Osteoblast (primary cell): ENCODE data around the gene EFS. TPM values are rescaled to one million over a fixed set of nuclear protein-coding genes. Genes with fewer than 3 reads are reported as not detected.

ENCODE experiments used
- DNase-seq: peaks from one replicate; pipeline ENCODE4 v3.0.0; 2011; ENCODE audit warnings: low spot score, mixed read lengths; ENCODE audit not compliant: insufficient read length; ENCODE audit errors: missing footprints
- H2AFZ ChIP-seq: 2 replicates; pipeline ENCODE4 v1.6.0; 2011; ENCODE audit warnings: mild to moderate bottlenecking, low read length
- H3K27ac ChIP-seq: 2 replicates; pipeline ENCODE4 v1.5.1; 2011; ENCODE audit warnings: mild to moderate bottlenecking, low read depth, low read length, moderate library complexity
- H3K27me3 ChIP-seq: 2 replicates; pipeline ENCODE4 v1.6.0; 2012; ENCODE audit warnings: mild to moderate bottlenecking, control low read depth, inconsistent platforms, low read length, moderate library complexity; ENCODE audit not compliant: insufficient read depth
- H3K36me3 ChIP-seq: 2 replicates; pipeline ENCODE4 v1.5.1; 2011; ENCODE audit warnings: mild to moderate bottlenecking, low read length, control low read depth, moderate library complexity; ENCODE audit not compliant: insufficient read depth
- H3K4me1 ChIP-seq: 2 replicates; pipeline ENCODE4 v1.5.1; 2011; ENCODE audit warnings: mild to moderate bottlenecking, low read length, control low read depth, moderate library complexity; ENCODE audit not compliant: insufficient read depth
- H3K4me2 ChIP-seq: 2 replicates; pipeline ENCODE4 v1.6.0; 2011; ENCODE audit warnings: mild to moderate bottlenecking, low read length; ENCODE audit not compliant: insufficient read depth
- H3K4me3 ChIP-seq: fragments of 200-600 bp; sonication (generic); 3 replicates; pipeline ENCODE4 v1.5.1; 2012; ENCODE audit warnings: mild to moderate bottlenecking, low read length, inconsistent platforms; ENCODE audit not compliant: insufficient read depth
- H3K79me2 ChIP-seq: 2 replicates; pipeline ENCODE4 v1.6.0; 2012; ENCODE audit warnings: mild to moderate bottlenecking, low read length, control low read depth, inconsistent platforms; ENCODE audit not compliant: insufficient read depth
- H3K9me3 ChIP-seq: 2 replicates; pipeline ENCODE4 v1.5.1; 2011; ENCODE audit warnings: low read depth, low read length, control low read depth
- H4K20me1 ChIP-seq: 2 replicates; pipeline ENCODE4 v1.6.0; 2012; ENCODE audit warnings: mild to moderate bottlenecking, low read length, control low read depth; ENCODE audit not compliant: insufficient read depth
- total RNA-seq: library from RNA; depleted of rRNA; stranded (reverse); fragments of >200 nt; gene quantifications from 2 replicates; pipeline ENCODE4 v1.2.3, GENCODE V29; 2012
- TF ChIP-seq, protein P1 (sequence below): IDR thresholded peaks from 2 replicates; pipeline ENCODE4 v1.5.1; 2011; ENCODE audit warnings: mild to moderate bottlenecking, low read depth, low read length, moderate library complexity; ENCODE audit errors: extremely low read depth

The EFS gene
- total RNA-seq, 1 donor = 9.8 TPM

- no peaks in the 10 kb centered on the region for H3K36me3 ChIP-seq
- H3K27ac ChIP-seq = no peak overlapping the region
- no peaks in the 10 kb centered on the region for H4K20me1 ChIP-seq
- no peak overlapping the region for H3K4me3 ChIP-seq
- peak; percentile 69 for DNase-seq
- H3K9me3 ChIP-seq = no peaks in the 10 kb centered on the region
- TF ChIP-seq, protein P1, sequence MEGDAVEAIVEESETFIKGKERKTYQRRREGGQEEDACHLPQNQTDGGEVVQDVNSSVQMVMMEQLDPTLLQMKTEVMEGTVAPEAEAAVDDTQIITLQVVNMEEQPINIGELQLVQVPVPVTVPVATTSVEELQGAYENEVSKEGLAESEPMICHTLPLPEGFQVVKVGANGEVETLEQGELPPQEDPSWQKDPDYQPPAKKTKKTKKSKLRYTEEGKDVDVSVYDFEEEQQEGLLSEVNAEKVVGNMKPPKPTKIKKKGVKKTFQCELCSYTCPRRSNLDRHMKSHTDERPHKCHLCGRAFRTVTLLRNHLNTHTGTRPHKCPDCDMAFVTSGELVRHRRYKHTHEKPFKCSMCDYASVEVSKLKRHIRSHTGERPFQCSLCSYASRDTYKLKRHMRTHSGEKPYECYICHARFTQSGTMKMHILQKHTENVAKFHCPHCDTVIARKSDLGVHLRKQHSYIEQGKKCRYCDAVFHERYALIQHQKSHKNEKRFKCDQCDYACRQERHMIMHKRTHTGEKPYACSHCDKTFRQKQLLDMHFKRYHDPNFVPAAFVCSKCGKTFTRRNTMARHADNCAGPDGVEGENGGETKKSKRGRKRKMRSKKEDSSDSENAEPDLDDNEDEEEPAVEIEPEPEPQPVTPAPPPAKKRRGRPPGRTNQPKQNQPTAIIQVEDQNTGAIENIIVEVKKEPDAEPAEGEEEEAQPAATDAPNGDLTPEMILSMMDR = no peak
- no peaks in the 10 kb centered on the region for H3K4me1 ChIP-seq
- peaks cover 3% of the 10 kb centered on the region for H3K27me3 ChIP-seq
- no peak overlapping the region for H2AFZ ChIP-seq
- no peak overlapping the region for H3K4me2 ChIP-seq
- H3K79me2 ChIP-seq = no peaks in the 10 kb centered on the region
These were observed 41.9 kb upstream of the EFS start for GRCh38 chr14:23406725-23407355.

DNA sequence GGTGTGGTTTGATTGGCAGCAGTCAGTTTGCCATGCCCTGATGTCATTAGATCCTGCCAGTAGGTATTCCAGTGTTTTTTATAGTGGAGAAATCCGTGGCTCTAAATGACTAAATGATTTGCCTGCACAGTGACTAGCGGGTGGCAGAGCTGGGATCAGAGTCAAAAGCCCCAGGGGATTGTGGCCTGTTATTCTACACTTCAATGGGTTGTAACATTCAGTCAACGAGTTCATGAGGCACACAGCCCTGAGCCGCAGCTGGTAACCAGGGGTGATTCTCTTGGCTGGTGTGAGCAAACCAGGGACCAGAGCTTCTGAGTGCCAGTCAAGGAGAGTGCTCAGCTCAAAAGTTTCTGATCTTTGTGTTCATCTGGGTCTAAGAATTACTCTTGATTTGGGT is 41.3 kb upstream of the EFS start:
- Histone ChIP-seq H4K20me1 (no peaks in the 10 kb centered on the region), H3K9me3 (no peaks in the 10 kb centered on the region), H3K27ac (no peak overlapping the region), H3K79me2 (no peaks in the 10 kb centered on the region), H3K4me2 (no peak overlapping the region), H3K27me3 (peaks cover 3% of the 10 kb centered on the region), H3K4me1 (no peaks in the 10 kb centered on the region), H3K36me3 (no peaks in the 10 kb centered on the region), H2AFZ (no peak overlapping the region), H3K4me3 (no peak overlapping the region)
- DNase-seq = peak; percentile 85
- TF ChIP-seq, protein P1 = no peak

GRCh38 chr14:23405516-23406025 is 40.6 kb upstream of the EFS start:
- Histone ChIP-seq H3K9me3 (no peaks in the 10 kb centered on the region), H3K27me3 (peaks cover under 1% of the 10 kb centered on the region), H3K4me1 (no peaks in the 10 kb centered on the region), H4K20me1 (no peaks in the 10 kb centered on the region), H3K79me2 (no peaks in the 10 kb centered on the region), H3K27ac (no peak overlapping the region), H2AFZ (no peak overlapping the region), H3K4me3 (no peak overlapping the region), H3K36me3 (no peaks in the 10 kb centered on the region), H3K4me2 (no peak overlapping the region)
- DNase-seq = peak; percentile 62
- TF ChIP-seq, protein P1 = no peak

- TF ChIP-seq, protein P1 = no peak
- H3K9me3 ChIP-seq = no peaks in the 10 kb centered on the region
- H3K27me3 ChIP-seq = no peaks in the 10 kb centered on the region
These were observed 40.1 kb upstream of the EFS start for GRCh38 chr14:23405096-23405495.

More at GRCh38 chr14:23405096-23405495, 40.1 kb upstream of the EFS start:
- no peaks in the 10 kb centered on the region for H3K36me3 ChIP-seq
- H4K20me1 ChIP-seq = no peaks in the 10 kb centered on the region
- no peak overlapping the region for H3K4me2 ChIP-seq
- DNase-seq = peak; percentile 49
- no peak overlapping the region for H3K27ac ChIP-seq
- no peak overlapping the region for H2AFZ ChIP-seq
- H3K4me3 ChIP-seq = no peak overlapping the region
- H3K79me2 ChIP-seq = no peaks in the 10 kb centered on the region
- no peaks in the 10 kb centered on the region for H3K4me1 ChIP-seq
